Colonic mucosa (tissue), 4 donors: ENCODE measurements around the gene FAM168B. TPM values are rescaled to one million over a fixed set of nuclear protein-coding genes. Genes with fewer than 3 reads are reported as not detected.

Experiments
- DNase-seq: peaks from one replicate; pipeline ENCODE4 v3.0.0-alpha.2; 2020
- H3K27ac ChIP-seq: fragments of 200-600 bp; one replicate; pipeline ENCODE4 v1.8.0; 2021
- H3K27me3 ChIP-seq: fragments of 200-600 bp; one replicate; pipeline ENCODE4 v1.8.0; 2021
- H3K36me3 ChIP-seq: fragments of 200-600 bp; one replicate; pipeline ENCODE4 v1.8.0; 2021
- H3K4me1 ChIP-seq: fragments of 200-600 bp; one replicate; pipeline ENCODE4 v1.8.0; 2021; ENCODE audit warnings: mild to moderate bottlenecking
- H3K4me3 ChIP-seq: fragments of 200-600 bp; one replicate; pipeline ENCODE4 v1.8.0; 2021
- H3K9ac ChIP-seq, 2 donors: one replicate each; pipeline ENCODE4 v1.7.0; 2013; ENCODE audit warnings: control low read depth in 2 of 2, low read depth in 2 of 2, low read length in 2 of 2
- H3K9me3 ChIP-seq: fragments of 200-600 bp; one replicate; pipeline ENCODE4 v1.8.0; 2021
- CTCF ChIP-seq: fragments of 200-600 bp; IDR thresholded peaks from one replicate; pipeline ENCODE4 v1.8.0; 2022; ENCODE audit warnings: antibody characterized with exemption, mild to moderate bottlenecking
- intact Hi-C: fragments of 100-400 bp; cut with DNase I; formaldehyde crosslinking; loops from one replicate; pipeline ENCODE4 v1.14.1; 2022
- total RNA-seq, 2 donors: library from RNA; stranded (reverse); fragmentation: NEBNext Ultra II Directional in 1 of 2; extraction: Animal tissue kit (Norgen Biotek cat#: 25700) in 1 of 2; gene quantifications; one replicate each; pipeline ENCODE4 v1.2.1, GENCODE V29; 2021
- donor health status: healthy.
- donor health status: DM: no; HTN: no; CAD: no.
- donor health status: DM: no; HTN: no; CAD: no.

The FAM168B gene
- total RNA-seq, 2 donors from 2014 or later, result 82.6 to 93.5 TPM

GRCh38 chr2:131035112-131035825 lies 58.0 kb downstream of the FAM168B start:
- no peak for DNase-seq
- intact Hi-C loops, result no loop called here
- TF ChIP-seq CTCF, result no peak
- Histone ChIP-seq H3K4me1 (no peaks in the 10 kb centered on the region), H3K9me3 (no peaks in the 10 kb centered on the region), H3K9ac (no peak overlapping the region), H3K4me3 (peak overlapping the region; percentile 3), H3K27me3 (peaks cover 20% of the 10 kb centered on the region), H3K27ac (no peak overlapping the region), H3K36me3 (no peaks in the 10 kb centered on the region)

GRCh38 chr2:131034122-131035051 lies 58.9 kb downstream of the FAM168B start:
- H3K27me3 ChIP-seq, result peaks cover 20% of the 10 kb centered on the region
- H3K9me3 ChIP-seq, result no peaks in the 10 kb centered on the region
- H3K4me3 ChIP-seq, result peak overlapping the region; percentile 3
- DNase-seq, result peak; percentile 18
- H3K36me3 ChIP-seq, result no peaks in the 10 kb centered on the region
- H3K27ac ChIP-seq, result no peak overlapping the region
- no peaks in the 10 kb centered on the region for H3K4me1 ChIP-seq
- no peak overlapping the region for H3K9ac ChIP-seq
- intact Hi-C loops, result no loop called here
- TF ChIP-seq CTCF, result no peak

- no peaks in the 10 kb centered on the region for H3K9me3 ChIP-seq
- no peaks in the 10 kb centered on the region for H3K4me1 ChIP-seq
- no peak for DNase-seq
- intact Hi-C loops, result no loop called here
- peaks cover 20% of the 10 kb centered on the region for H3K27me3 ChIP-seq
- H3K27ac ChIP-seq, result no peak overlapping the region
- no peak overlapping the region for H3K4me3 ChIP-seq
- no peak overlapping the region for H3K9ac ChIP-seq
- TF ChIP-seq CTCF, result no peak
- no peaks in the 10 kb centered on the region for H3K36me3 ChIP-seq
Measured at GRCh38 chr2:131033786-131034121, 59.5 kb downstream of the FAM168B start.

- Histone ChIP-seq H3K27ac (no peak overlapping the region), H3K9me3 (no peaks in the 10 kb centered on the region), H3K4me1 (no peaks in the 10 kb centered on the region), H3K9ac (no peak overlapping the region), H3K4me3 (no peak overlapping the region), H3K36me3 (no peaks in the 10 kb centered on the region), H3K27me3 (peaks cover 20% of the 10 kb centered on the region)
- no peak for TF ChIP-seq CTCF
- peak; percentile 6 for DNase-seq
- intact Hi-C loops, result no loop called here
Measured at GRCh38 chr2:131032393-131032836, 60.8 kb downstream of the FAM168B start.

GRCh38 chr2:131031875-131032274 lies 61.4 kb downstream of the FAM168B start:
- Histone ChIP-seq H3K36me3 (no peaks in the 10 kb centered on the region), H3K9ac (no peak overlapping the region), H3K4me1 (no peaks in the 10 kb centered on the region), H3K9me3 (no peaks in the 10 kb centered on the region), H3K4me3 (no peak overlapping the region), H3K27ac (no peak overlapping the region), H3K27me3 (peaks cover 20% of the 10 kb centered on the region)
- DNase-seq, result no peak
- TF ChIP-seq CTCF, result no peak
- intact Hi-C loops, result no loop called here
